Small intestine (tissue), 7 donors: Measurements from ENCODE around the gene CNEP1R1. TPM values are rescaled to one million over a fixed set of nuclear protein-coding genes. Genes with fewer than 3 reads are reported as not detected.

Experiments used
- DNase-seq, 2 donors: peaks; one replicate each; pipeline versions ENCODE4 v3.0.0 to v3.0.0-alpha.2; 2013
- FAIRE-seq: peaks from 2 replicates; lab custom pipeline; 2012; peaks lifted over from hg19 to GRCh38; lab: Jason Lieb, UNC
- H3K27ac ChIP-seq, 3 donors: one replicate each; pipeline ENCODE4 v1.5.1; 2013; ENCODE audit warnings: low read length in 2 of 3, mild to moderate bottlenecking in 2 of 3, control low read depth in 1 of 3, inconsistent platforms in 1 of 3, low read depth in 1 of 3, moderate library complexity in 1 of 3
- H3K27me3 ChIP-seq, 3 donors: one replicate each; pipeline ENCODE4 v1.6.1; 2013; ENCODE audit warnings: low read length in 3 of 3, inconsistent platforms in 1 of 3; ENCODE audit not compliant: control insufficient read depth in 3 of 3, insufficient read depth in 3 of 3
- H3K36me3 ChIP-seq, 3 donors: one replicate each; pipeline ENCODE4 v1.6.1; 2013; ENCODE audit warnings: low read length in 3 of 3, inconsistent platforms in 1 of 3, low read depth in 1 of 3, mild to moderate bottlenecking in 1 of 3, moderate library complexity in 1 of 3; ENCODE audit not compliant: control insufficient read depth in 3 of 3, insufficient read depth in 2 of 3
- H3K4me1 ChIP-seq, 3 donors: one replicate each; pipeline ENCODE4 v1.6.1; 2013; ENCODE audit warnings: low read length in 2 of 3, inconsistent platforms in 1 of 3, low read depth in 1 of 3, mild to moderate bottlenecking in 1 of 3, moderate library complexity in 1 of 3; ENCODE audit not compliant: control insufficient read depth in 3 of 3, insufficient read depth in 2 of 3
- H3K4me3 ChIP-seq, 3 donors: one replicate each; pipeline ENCODE4 v1.5.1; 2013; ENCODE audit warnings: low read length in 3 of 3, control low read depth in 1 of 3, inconsistent platforms in 1 of 3, low read depth in 1 of 3, mild to moderate bottlenecking in 1 of 3, moderate library complexity in 1 of 3
- H3K9me3 ChIP-seq, 2 donors: one replicate each; pipeline ENCODE4 v1.6.1; 2013; ENCODE audit warnings: low read depth in 1 of 2, low read length in 1 of 2; ENCODE audit not compliant: control insufficient read depth in 2 of 2, insufficient read depth in 1 of 2
- WGBS, 3 donors: extraction: QIAGEN DNeasy Blood & Tissue Kit; methylation state at CpG; one replicate each; pipeline ENCODE4 v1.1.7; 2013; 5-methylcytosine and 5-hydroxymethylcytosine counted together
- polyA plus RNA-seq, 4 donors: library from polyadenylated mRNA; stranded (reverse) in 3 of 4; unstranded in 1 of 4; fragments of 200-250 nt in 3 of 4; fragments of 120-200 nt in 1 of 4; gene quantifications; one replicate each; pipeline versions ENCODE4 v1.2.1 to v1.2.3, GENCODE V29; 2013
- donor health status: healthy with polysubstance abuse.
- donor health status: control.
- donor health status: control.
- donor health status: Bipolar disorder and iron deficiency.
- donor health status: healthy.

CNEP1R1 gene
- polyA plus RNA-seq, 4 donors, result 6.8 to 22.5 (median 7.4) TPM

DNA sequence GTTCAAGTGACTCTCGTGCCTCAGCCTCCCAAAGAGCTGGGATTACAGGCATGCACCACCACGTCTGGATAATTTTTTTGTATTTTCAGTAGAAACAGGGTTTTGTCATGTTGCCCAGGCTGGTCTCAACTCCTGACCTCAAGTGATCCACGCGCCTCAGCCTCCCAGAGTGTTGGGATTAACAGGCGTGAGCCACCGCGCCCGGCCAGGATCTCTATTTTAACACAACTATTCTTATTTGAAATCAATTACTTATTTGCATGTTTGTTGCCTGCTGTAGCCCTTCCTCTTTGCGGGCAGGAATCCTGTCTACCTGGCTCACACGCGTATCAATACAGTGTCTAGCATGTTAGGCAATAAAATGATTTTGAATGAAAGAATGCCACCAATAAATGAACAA lies 818 bp upstream of the CNEP1R1 start:
- no peaks in the 10 kb centered on the region for H3K27me3 ChIP-seq
- H3K4me3 ChIP-seq, result no peak overlapping the region
- FAIRE-seq (no peak), DNase-seq (no peak)
- no peak overlapping the region for H3K27ac ChIP-seq
- 64 to 83% (median 78%) methylated on average over 11 of the region's 11 CpGs for WGBS, 3 donors
- peaks cover 0 to 3% (median 0%) of the 10 kb centered on the region in 3 donors for H3K4me1 ChIP-seq
- H3K36me3 ChIP-seq, result peaks cover 0 to 3% (median 0%) of the 10 kb centered on the region in 3 donors
- H3K9me3 ChIP-seq, result no peaks in the 10 kb centered on the region

DNA sequence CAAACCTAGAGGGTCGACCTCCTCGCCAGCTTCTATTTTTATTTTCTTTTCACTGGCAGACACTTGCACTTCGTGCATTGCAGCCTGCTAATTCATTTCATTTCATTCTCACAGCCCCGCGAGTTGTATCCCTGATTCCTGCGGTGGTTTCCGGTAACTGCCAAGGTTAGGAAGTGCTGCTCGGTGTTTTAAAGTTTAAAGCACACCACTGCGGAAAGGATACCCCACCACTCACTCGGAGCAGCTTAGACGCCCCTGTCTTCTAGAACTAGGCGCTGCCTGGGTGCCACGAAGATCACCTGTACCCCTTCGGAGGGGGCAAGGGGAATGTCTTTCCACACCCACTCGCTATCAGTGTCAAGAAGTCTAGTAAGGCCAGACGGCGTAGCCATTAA lies 509 bp downstream of the CNEP1R1 start:
- Histone ChIP-seq H3K9me3 (no peaks in the 10 kb centered on the region), H3K4me1 (peaks cover 0 to 3% (median 0%) of the 10 kb centered on the region in 3 donors), H3K36me3 (peaks cover 0 to 7% (median 2%) of the 10 kb centered on the region in 3 donors), H3K27me3 (no peaks in the 10 kb centered on the region), H3K27ac (peak overlapping the region; percentile 59 to 86 (median 83)), H3K4me3 (peak overlapping the region; percentile 86 to 99 (median 89))
- DNase-seq (peak in 1 of 2 donors; percentile 48), FAIRE-seq (no peak)
- 0% methylated on average over 17 of the region's 17 CpGs for WGBS, 3 donors

DNA sequence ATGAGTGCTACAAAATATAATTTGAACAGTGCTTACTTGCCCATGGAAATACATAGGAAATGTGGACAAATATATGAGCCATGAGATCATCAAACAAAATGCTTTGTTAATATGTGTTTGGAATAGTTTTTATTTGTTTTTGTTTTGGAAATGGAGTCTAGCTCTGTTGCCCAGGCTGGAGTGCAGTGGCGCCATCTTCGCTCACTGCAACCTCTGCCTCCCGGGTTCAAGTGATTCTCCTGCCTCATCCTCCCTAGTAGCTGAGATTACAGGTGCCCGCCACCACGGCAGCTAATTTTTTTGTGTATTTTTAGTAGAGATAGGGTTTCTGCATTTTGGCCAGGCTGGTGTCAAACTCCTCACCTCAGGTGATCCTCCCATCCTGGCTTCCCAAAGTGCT lies 2.8 kb downstream of the CNEP1R1 start:
- Histone ChIP-seq H3K27ac (no peak overlapping the region), H3K27me3 (no peaks in the 10 kb centered on the region), H3K36me3 (peaks cover 0 to 13% (median 9%) of the 10 kb centered on the region in 3 donors), H3K4me1 (peaks cover 0 to 3% (median 0%) of the 10 kb centered on the region in 3 donors), H3K9me3 (no peaks in the 10 kb centered on the region), H3K4me3 (no peak overlapping the region)
- DNase-seq (no peak), FAIRE-seq (no peak)
- WGBS, 3 donors, result 97 to 99% (median 99%) methylated on average over 5 of the region's 5 CpGs

DNA sequence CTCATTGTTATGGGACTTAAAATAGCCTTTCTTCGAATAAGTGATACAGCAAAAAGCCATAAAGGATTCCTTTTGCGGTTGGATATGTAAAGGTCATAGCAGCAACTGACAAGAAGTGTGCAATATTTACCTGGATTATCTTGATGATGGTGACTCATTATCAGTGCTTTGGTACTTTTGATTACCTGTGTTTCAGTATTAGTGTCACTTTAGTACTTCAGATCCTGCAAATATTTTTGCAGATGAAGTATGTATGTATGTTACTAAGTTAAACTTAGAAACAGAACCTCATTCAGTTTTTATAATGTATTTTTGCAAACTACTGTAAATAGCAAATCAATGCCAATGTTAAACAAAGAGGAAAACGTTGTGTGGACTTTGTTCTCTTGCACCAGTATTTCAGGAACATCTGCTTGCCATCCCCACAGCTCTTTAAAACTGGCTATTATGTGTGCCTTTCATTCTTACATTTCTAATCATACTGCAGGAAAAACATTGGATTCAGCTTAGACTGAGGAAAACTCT lies 10.5 kb downstream of the CNEP1R1 start:
- WGBS, 3 donors, result 17 to 59% (median 36%) methylated on average over 3 of the region's 3 CpGs
- H3K4me3 ChIP-seq, result no peak overlapping the region
- FAIRE-seq (no peak), DNase-seq (peak; percentile 65 to 70)
- no peak overlapping the region for H3K27ac ChIP-seq
- peaks cover 0 to 3% (median 2%) of the 10 kb centered on the region in 3 donors for H3K4me1 ChIP-seq
- peaks cover 0 to 13% (median 9%) of the 10 kb centered on the region in 3 donors for H3K36me3 ChIP-seq
- H3K27me3 ChIP-seq, result no peaks in the 10 kb centered on the region
- H3K9me3 ChIP-seq, result no peaks in the 10 kb centered on the region

DNA sequence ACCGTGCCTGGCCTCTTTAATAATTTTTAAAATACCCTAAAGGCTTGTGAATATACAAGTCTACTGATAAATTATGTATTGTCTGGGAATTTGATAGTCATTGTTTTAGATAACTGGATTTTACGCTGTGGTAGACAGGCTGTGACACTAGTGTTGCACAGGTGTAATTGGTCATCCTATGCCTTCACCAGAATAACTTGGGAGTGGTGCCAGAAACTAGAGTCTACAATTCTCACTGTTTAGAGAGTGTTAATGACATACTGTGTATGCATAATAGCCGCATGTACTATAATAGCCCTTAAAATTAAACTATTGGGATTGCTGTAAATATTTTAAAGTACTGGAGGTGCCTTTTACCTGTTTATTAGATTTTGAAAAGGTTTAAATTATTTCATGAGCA lies 11.4 kb downstream of the CNEP1R1 start:
- FAIRE-seq (no peak), DNase-seq (no peak)
- Histone ChIP-seq H3K9me3 (no peaks in the 10 kb centered on the region), H3K27me3 (no peaks in the 10 kb centered on the region), H3K4me1 (peaks cover 0 to 3% (median 2%) of the 10 kb centered on the region in 3 donors), H3K36me3 (peaks cover 0 to 13% (median 9%) of the 10 kb centered on the region in 3 donors), H3K27ac (no peak overlapping the region), H3K4me3 (no peak overlapping the region)
- WGBS, 3 donors, result 88 to 90% (median 88%) methylated on average over 3 of the region's 3 CpGs

DNA sequence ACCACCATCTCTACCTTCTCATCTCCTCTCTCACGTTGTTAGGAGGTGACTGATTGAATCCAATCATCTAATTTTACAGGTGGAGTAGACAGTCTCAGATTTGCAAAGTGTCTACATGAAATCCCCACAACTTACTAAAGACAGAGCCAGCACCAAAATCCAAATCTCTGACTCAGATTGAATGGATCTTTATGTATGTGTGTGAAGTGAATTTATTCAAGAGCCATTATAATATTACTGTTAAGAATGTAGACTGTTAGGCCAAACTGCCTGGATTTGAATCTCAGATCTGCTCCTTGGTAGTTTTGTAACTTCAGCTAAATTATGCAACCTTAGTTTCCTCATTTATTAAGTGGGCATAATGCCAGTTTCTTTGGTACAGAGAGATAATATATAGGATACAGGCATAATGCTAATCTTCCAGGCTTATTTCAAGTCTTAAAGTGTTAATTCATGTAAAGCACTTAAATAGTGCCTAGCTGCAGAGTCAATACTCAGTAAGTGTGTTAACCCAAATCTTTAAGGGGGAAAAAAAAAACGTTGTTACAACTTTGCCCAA lies 12.7 kb downstream of the CNEP1R1 start:
- peak in 1 of 2 donors; percentile 33 for DNase-seq
- H3K27me3 ChIP-seq, result no peaks in the 10 kb centered on the region
- H3K36me3 ChIP-seq, result peaks cover 0 to 6% (median 3%) of the 10 kb centered on the region in 3 donors
- H3K9me3 ChIP-seq, result no peaks in the 10 kb centered on the region
- H3K4me1 ChIP-seq, result peaks cover 0 to 3% (median 2%) of the 10 kb centered on the region in 3 donors
- H3K27ac ChIP-seq, result no peak overlapping the region
- no peak for FAIRE-seq
- 29 to 39% (median 33%) methylated on average over 2 of the region's 2 CpGs for WGBS, 3 donors
- H3K4me3 ChIP-seq, result no peak overlapping the region

DNA sequence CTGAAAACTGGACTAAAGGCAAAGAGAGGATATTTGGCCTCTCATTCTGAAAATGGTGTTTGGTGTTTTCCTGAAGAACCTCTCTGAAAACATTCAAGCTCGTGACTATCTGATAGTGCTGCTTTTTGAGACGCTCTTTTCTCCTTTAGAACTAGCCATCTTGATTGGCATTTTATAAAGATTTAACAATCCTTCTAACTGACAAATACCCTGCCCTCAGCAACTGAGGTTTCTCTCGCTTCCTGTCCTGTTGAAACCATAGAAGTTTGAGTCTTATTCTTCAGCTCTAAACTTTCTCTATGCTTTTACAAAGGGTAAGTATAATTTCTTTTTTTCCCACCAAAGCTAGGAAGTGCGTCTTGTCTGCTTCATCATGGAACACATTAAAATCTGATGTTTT lies 13.3 kb downstream of the CNEP1R1 start:
- Histone ChIP-seq H3K27me3 (no peaks in the 10 kb centered on the region), H3K36me3 (peaks cover 0 to 6% (median 3%) of the 10 kb centered on the region in 3 donors), H3K9me3 (no peaks in the 10 kb centered on the region), H3K4me3 (no peak overlapping the region), H3K4me1 (peaks cover 0 to 3% (median 2%) of the 10 kb centered on the region in 3 donors), H3K27ac (no peak overlapping the region)
- no peak for DNase-seq
- WGBS, 3 donors, result 76 to 82% (median 82%) methylated on average over 4 of the region's 4 CpGs
- no peak for FAIRE-seq

DNA sequence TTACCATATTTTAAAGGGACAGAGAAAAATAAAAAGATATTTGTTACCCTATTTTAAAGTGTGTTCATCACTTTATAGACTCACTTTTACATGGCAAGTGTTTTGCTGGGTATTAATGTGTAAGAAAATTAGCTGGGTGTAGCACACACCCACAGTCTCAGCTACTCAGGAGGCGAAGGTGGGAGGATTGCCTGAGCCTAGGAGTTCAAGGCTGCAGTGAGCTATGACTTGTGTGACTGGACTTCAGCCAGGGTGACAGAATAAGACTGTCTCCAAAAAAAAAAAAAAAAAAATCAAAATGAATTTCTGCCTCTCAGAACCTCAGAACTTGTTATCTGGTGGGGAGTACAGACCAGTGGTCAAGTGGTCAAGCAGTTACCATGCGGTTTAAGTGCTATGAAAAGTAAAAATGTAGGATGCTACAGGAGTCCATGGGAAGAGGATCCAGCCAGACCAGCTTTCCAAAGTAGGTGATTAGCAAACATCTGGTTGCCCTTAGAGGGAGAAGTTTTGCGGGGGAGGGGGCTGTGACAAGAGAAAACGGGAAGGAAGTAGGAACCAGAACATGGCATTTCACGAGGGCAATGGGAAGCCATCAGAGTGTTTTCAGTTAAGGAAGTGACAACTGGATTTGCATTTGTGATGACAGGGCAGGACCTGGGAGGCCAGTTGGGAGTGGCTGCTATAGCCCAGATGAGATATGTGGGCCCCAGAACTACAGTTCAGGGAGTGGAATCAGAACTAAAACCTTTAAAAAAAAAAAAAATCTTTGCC lies 13.9 kb downstream of the CNEP1R1 start:
- no peak for FAIRE-seq
- H3K27ac ChIP-seq, result peak overlapping the region in 2 of 3 donors; percentile 34 to 57
- WGBS, 3 donors, result 52 to 64% (median 63%) methylated on average over 5 of the region's 5 CpGs

More for the DNA sequence above, 13.9 kb downstream of the CNEP1R1 start:
- H3K4me3 ChIP-seq, result no peak overlapping the region
- H3K27me3 ChIP-seq, result no peaks in the 10 kb centered on the region
- DNase-seq, result peak; percentile 55 to 59
- no peaks in the 10 kb centered on the region for H3K9me3 ChIP-seq
- peaks cover 0 to 3% (median 2%) of the 10 kb centered on the region in 3 donors for H3K4me1 ChIP-seq
- H3K36me3 ChIP-seq, result peaks cover 0 to 3% (median 3%) of the 10 kb centered on the region in 3 donors
